Lower leg skin (tissue), 3 donors: ENCODE measurements around the gene FRMD1.

Source experiments
- POLR2A ChIP-seq, 2 donors: fragments of 450-650 bp; IDR thresholded peaks; one replicate each; pipeline ENCODE4 v1.6.1; 2016 to 2017; ENCODE audit warnings: antibody characterized with exemption in 2 of 2, mild to moderate bottlenecking in 1 of 2, moderate library complexity in 1 of 2
- TF ChIP-seq, protein P1 (sequence below), 3 donors: fragments of 450-650 bp; IDR thresholded peaks; one replicate each; pipeline ENCODE4 v1.5.1; 2016; ENCODE audit warnings: antibody characterized with exemption in 3 of 3, mild to moderate bottlenecking in 3 of 3, moderate library complexity in 2 of 3

DNA sequence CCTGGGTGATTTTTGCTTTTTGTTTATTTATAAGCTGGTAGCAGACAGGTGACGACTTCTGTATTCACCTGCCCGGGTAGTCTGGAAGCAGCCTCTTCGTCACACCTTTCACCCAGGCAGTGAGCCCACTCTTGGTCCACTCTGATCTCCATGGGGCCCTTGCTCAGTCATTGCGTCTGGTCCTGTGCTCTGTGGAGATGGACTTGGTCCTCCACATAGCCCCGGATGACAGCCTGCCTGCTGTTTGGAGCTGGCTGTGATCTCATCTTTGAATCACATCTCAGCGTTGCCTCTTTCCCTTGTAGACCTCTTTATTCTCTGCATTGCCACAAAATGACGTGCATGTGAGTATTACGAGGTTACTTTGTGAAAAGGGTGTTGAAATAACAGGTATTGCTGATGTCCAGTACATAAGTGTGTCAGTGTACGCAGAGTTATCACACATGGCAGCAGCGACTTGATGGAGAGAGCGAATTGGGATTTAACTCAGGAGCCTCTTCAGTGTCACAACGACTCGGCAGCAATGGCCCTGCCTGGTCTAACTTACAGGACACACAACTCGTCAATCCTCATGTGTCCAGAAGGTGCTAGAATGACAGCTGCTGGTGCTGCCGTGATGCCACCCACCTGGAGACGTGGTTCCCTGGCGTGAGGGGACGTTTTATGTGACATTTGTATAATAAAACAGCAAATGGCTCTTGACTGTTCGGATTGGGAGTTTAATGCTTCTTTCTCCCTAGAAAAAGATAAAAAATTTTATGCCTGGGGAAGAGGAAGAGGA lies 24.2 kb upstream of the FRMD1 start:
- TF ChIP-seq, protein P1, sequence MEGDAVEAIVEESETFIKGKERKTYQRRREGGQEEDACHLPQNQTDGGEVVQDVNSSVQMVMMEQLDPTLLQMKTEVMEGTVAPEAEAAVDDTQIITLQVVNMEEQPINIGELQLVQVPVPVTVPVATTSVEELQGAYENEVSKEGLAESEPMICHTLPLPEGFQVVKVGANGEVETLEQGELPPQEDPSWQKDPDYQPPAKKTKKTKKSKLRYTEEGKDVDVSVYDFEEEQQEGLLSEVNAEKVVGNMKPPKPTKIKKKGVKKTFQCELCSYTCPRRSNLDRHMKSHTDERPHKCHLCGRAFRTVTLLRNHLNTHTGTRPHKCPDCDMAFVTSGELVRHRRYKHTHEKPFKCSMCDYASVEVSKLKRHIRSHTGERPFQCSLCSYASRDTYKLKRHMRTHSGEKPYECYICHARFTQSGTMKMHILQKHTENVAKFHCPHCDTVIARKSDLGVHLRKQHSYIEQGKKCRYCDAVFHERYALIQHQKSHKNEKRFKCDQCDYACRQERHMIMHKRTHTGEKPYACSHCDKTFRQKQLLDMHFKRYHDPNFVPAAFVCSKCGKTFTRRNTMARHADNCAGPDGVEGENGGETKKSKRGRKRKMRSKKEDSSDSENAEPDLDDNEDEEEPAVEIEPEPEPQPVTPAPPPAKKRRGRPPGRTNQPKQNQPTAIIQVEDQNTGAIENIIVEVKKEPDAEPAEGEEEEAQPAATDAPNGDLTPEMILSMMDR (IDR thresholded peaks at IDR 0.05): no peak
- no peak for TF ChIP-seq POLR2A (IDR thresholded peaks at IDR 0.05)
